Effector CD4-positive, alpha-beta T cell (primary cell): ENCODE data around the gene C9orf78.

ENCODE experiments used
- DNase-seq: peaks from one replicate; pipeline ENCODE4 v3.0.0-alpha.2; 2020

Gene C9orf78

GRCh38 chr9:129867136-129868022 lies 32.3 kb upstream of the C9orf78 start:
- no peak for DNase-seq

GRCh38 chr9:129866394-129867135 lies 31.5 kb upstream of the C9orf78 start:
- DNase-seq: no peak

DNA sequence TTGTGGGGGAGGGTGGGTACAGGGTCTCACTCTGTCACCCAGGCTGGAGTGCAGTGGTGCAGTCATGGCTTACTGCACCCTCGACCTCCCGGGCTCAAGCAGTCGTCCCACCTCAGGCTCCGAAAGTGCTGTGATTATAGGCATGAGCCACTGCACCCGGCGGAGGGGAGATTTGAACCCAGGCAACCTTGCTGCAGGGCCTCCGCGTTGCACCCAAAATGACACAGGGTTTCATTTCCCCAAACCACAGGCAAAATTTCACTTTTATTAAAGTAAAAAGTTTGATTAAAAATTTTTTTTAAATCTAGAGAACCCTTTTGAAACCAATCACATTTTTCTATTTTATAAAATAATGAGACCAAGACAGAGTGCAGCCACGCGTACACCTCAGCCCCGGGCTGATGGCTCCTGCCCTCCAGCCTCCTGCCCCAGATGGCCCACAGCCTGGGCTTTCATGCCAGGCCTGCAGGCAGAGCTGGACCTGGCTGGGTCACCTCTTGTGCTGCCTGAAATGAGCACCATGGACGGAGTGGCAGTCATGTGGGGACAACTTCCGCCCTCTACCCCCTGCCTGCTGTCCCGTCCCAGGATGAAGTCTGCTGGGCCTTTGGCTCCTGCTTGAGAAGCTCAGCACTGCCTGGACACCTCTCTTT lies 30.7 kb upstream of the C9orf78 start:
- no peak for DNase-seq

DNA sequence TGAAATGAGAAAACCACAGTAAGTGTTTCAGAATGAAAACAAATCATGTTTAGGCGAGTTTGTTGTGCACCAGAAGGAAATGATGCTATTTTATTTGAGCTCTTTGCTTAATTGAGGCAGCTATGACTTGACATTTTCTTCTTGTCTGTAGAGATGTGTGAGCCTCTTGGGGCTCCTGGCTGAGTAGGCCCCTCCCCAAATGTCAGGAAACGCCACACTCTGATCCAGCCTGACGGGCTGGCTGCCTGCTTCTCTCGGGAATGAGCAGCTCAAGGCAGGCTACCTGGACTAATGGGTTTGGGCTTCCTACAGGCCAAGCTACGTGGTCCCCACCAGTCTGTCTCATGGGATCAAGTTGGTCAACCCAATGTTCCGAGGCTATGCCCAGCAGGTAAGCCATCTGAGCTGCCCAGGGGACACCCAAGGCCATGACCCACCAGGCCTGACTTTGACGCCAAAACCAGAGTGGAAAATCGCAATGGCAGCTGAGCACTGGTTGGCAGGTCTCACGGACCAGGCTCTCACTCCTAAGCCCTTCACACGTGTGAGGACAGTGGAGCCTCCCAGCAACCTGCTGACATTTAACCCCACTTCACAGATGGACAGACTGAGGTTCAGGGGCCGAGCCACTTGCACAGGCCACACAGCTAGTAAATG lies 30.0 kb upstream of the C9orf78 start:
- no peak for DNase-seq

GRCh38 chr9:129863059-129863690 lies 28.1 kb upstream of the C9orf78 start:
- peak; percentile 62 for DNase-seq

DNA sequence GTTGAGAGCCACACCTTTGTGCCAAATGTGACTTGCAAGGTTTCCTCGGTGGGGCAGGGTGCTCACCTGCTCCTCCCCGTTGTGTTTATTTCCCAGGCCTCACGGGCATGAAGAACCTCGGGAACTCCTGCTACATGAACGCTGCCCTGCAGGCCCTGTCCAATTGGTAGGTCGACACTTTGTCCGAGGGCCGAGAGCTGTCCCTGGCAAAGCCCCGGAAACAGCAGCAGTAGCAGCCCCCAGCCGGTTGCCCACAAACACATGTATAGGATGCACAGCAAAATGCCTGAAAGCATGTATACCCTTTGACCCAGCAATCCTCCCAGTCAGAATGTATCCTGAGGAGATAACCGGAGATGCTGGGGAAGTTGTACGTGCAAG lies 26.4 kb upstream of the C9orf78 start:
- no peak for DNase-seq

- no peak for DNase-seq
These were observed 25.8 kb upstream of the C9orf78 start for GRCh38 chr9:129860653-129861446.

GRCh38 chr9:129858167-129858962 lies 23.3 kb upstream of the C9orf78 start:
- DNase-seq: no peak

- no peak for DNase-seq
These were observed 22.1 kb upstream of the C9orf78 start for GRCh38 chr9:129857207-129857606.

DNA sequence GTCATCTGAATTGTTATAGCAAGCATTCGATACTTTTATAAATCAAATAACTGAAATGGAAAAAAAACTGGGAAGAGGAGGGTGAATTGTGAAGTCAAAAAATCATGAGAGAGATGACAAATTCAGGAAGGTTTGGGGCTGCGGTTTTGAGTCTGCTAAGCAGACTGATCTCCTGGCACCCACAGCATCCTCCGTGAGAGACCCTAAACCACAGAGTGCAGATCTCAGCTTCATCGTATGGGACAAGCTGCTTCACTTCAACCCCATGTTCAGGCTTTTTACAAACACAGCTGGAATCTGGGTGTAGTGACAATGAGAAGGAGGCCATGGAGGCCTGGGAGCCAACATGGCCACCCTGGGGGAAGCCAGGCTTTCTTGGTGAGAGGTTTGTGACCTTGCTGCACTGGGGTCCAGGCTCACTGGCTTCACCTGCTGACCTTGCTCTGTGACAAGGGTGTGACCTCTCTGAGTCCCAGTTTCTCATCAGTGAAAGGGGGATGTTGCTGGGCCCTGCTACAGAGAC lies 19.6 kb upstream of the C9orf78 start:
- DNase-seq: no peak

DNA sequence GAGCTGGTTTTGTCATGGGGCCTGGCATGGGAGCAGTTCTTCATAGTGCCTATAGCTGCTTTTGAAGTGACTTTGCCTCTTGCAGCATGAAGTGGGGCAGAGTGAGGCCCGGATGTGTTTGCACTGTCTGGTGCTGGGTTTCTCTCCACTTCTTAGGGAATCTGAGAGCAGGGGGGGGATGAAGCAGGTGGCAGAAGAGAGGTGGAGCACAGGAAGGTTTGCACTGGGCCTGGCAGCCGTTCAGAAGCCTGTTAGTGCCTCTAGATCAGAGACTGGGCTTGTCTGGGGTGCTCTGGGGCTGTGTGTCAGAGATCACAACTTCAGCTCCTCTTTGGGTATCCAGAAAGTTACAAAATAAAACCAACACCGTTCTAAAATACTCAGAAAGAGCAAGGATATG lies 18.5 kb upstream of the C9orf78 start:
- DNase-seq: no peak

- DNase-seq: no peak
These were observed 17.5 kb upstream of the C9orf78 start for GRCh38 chr9:129852579-129852978.

- DNase-seq: no peak
These were observed 16.7 kb upstream of the C9orf78 start for GRCh38 chr9:129851821-129852220.

DNA sequence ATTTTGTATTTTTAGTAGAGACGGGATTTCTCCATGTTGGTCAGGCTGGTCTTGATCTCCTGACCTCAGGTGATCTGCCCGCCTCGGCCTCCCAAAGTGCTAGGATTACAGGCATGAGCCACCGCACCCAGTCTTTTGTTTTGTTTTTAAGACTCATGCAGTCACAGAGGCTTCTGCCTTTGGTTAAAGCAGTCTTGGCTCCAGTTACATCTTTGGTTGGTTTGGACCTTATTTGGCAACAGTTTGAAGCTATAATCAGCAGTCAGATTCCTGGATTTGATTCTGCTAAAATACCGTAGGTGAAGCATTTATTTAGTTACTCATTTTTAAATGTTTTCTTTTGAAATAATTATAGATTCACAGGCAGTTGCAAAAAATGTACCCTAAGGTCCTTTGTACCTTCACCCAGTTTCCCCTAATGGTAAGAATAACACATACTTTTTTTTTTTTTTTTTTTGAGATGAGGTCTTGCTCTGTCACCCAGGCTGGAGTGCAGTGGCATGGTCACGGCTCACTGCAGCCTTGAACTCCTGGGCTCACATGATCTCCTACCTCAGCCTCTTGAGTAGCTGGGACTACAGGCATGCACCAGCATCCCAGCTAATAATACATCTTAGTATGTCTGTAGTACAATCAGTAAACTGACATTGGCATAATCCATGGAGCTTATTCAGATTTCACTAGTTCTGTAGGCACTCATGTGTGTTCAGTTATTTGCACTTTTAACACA lies 15.9 kb upstream of the C9orf78 start:
- DNase-seq: no peak

DNA sequence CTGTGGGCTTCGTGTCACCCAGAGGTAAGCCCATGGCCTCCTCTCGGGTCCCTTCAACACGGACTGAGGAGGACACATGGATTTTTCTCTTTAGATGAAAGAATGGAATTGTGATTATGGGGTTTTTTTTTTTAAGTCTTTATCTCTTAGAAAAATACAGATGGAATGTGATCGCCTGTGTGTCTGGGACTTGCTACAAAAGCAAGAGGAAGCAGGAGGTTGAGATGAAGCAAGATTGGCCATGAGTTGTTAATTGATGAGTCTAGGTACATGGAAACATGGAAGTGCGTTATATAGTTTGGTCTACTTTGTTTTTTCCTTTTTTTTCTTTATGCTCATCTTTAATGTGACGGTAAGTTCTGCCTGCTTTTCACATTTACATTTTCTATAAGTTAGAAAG lies 14.8 kb upstream of the C9orf78 start:
- DNase-seq: no peak

DNA sequence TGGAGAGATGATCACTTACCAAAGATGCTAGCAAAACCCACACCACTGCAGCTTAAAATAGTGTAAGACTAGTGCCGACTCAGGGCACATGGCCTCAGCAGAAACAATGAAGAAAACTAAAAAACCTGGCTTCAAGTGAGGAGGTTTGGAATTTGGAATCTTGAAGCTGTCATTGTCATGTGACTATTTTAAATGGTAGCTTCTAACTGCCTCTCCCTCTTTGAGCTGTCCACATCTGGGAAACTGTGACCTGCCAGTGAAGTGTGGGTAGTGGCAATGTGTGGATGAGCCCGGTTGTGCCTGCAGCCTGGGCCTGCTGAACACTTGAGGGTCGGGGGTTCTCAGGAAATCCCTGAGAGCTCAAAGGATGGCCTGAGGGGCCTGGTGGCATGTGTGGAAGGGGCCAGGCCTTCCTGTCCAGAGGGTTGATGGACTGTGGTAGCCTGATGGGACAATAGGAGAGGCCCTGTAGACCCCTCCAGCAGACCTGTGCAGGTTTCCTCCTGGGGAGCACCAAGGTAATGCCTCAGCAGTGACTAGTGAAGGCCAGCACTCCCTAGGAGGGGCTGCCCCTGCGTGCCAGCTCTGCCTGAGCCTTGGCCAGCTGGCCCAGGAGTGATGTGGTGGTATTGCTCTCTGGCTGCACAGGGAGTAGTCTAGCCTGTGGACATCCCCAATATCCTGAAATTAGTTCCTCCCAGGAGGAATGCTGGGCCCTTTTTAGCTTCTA lies 13.8 kb upstream of the C9orf78 start:
- no peak for DNase-seq

- no peak for DNase-seq
These were observed 10.3 kb upstream of the C9orf78 start for GRCh38 chr9:129845373-129845772.

DNA sequence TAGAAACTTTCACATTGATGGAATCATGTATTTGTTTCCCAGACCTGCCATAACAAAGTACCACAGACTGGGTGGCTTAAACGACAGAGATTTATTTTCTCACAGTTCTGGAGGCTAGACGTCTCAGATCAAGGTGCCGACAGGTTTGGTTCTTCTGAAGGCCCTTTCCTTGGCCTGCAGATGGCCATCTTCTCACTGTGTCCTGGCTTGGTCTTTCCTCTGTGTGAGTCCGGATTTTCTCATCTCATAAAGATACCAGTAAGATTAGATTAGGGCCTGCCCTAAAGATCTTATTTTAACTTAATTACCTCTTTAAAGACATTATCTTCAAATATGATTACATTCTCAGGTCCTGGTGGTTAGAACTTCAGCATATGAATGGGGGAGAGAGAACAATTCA lies 6.0 kb upstream of the C9orf78 start:
- DNase-seq: no peak

DNA sequence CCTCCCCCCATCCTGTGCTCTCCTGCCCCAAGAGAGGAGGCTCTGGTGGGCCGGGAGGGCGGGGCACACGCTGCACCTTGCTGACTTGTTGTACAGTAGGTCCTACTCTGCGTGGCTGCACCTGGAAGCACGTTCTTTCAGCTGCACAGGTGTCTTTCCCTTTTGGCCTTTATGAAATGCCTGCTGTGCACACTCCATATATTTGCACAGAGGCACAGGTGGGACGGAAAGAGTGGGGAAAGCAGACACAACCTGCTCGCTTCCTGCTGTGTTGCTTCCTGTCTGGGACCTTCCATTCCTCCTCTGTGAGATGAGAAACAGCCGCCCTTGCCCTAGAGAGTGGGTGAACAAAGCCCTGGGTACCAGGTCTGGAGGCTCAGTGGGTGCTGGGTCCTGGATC lies 5.0 kb upstream of the C9orf78 start:
- DNase-seq: peak; percentile 11
